ENCODE results near the gene DAB2.

Gene DAB2

GRCh38 chr5:39331861-39332381 lies 92.9 kb downstream of the DAB2 start:
- DNase-seq (ENCODE audit: insufficient read length, low spot score) (no peak), FAIRE-seq (no peak)
- no peak for TF ChIP-seq CTCF (IDR thresholded peaks at IDR 0.05; ENCODE audit: insufficient read depth, missing control alignments)

- no peak for TF ChIP-seq CTCF (IDR thresholded peaks at IDR 0.05; ENCODE audit: insufficient read depth, missing control alignments)
- FAIRE-seq (no peak), DNase-seq (ENCODE audit: insufficient read length, low spot score) (no peak)
These were observed 96.0 kb downstream of the DAB2 start for GRCh38 chr5:39328731-39329130.

- DNase-seq (ENCODE audit: insufficient read length, low spot score) (no peak), FAIRE-seq (no peak)
- TF ChIP-seq CTCF (IDR thresholded peaks at IDR 0.05; ENCODE audit: insufficient read depth, missing control alignments): no peak
These were observed 101.2 kb downstream of the DAB2 start for GRCh38 chr5:39323542-39323941.
